Mesenchymal stem cell (in vitro differentiated cells and primary cell): ENCODE results near the gene SPSB2.
"Not testable (repeated sequence)": the region's sequence is repeated elsewhere in the genome, so short reads cannot be mapped to it uniquely, and the experiment has no call there.

Experiments used
- DNase-seq: peaks from one replicate; pipeline ENCODE4 v3.0.0-alpha.2; 2013
- H2AFZ ChIP-seq: one replicate; pipeline ENCODE4 v1.6.1; 2013; ENCODE audit warnings: low read depth, mild to moderate bottlenecking, control low read depth, inconsistent platforms, low read length, moderate library complexity
- H2AK5ac ChIP-seq: 2 replicates; pipeline ENCODE4 v1.6.1; 2013; ENCODE audit warnings: low read length, moderate library complexity, mild to moderate bottlenecking, inconsistent platforms; ENCODE audit not compliant: severe bottlenecking
- H2BK120ac ChIP-seq: one replicate; pipeline ENCODE4 v1.6.1; 2013; ENCODE audit warnings: low read depth, mild to moderate bottlenecking, inconsistent platforms, low read length, moderate library complexity
- H2BK12ac ChIP-seq, 2 experiments: one replicate each; pipeline ENCODE4 v1.6.1; 2013; ENCODE audit warnings: inconsistent platforms in 2 of 2, low read length in 2 of 2, mild to moderate bottlenecking in 2 of 2, moderate library complexity in 2 of 2, control low read depth in 1 of 2
- H2BK15ac ChIP-seq: one replicate; pipeline ENCODE4 v1.6.1; 2013; ENCODE audit warnings: mild to moderate bottlenecking, low read depth, inconsistent platforms; ENCODE audit not compliant: poor library complexity, severe bottlenecking
- H2BK5ac ChIP-seq: 2 replicates; pipeline ENCODE4 v1.6.1; 2013; ENCODE audit warnings: low read depth, mild to moderate bottlenecking, low read length, control low read depth, inconsistent platforms; ENCODE audit not compliant: poor library complexity, severe bottlenecking
- H3K14ac ChIP-seq, 2 experiments: one replicate each; pipeline ENCODE4 v1.6.1; 2013; ENCODE audit warnings: inconsistent platforms in 2 of 2, low read length in 2 of 2, control low read depth in 1 of 2, mild to moderate bottlenecking in 1 of 2, moderate library complexity in 1 of 2
- H3K18ac ChIP-seq, 2 experiments: one replicate each; pipeline ENCODE4 v1.6.1; 2013; ENCODE audit warnings: inconsistent platforms in 2 of 2, low read length in 2 of 2, control low read depth in 1 of 2, low read depth in 1 of 2, mild to moderate bottlenecking in 1 of 2
- H3K23ac ChIP-seq, 2 experiments: one replicate each; pipeline ENCODE4 v1.6.1; 2013; ENCODE audit warnings: inconsistent platforms in 2 of 2, low read length in 2 of 2, mild to moderate bottlenecking in 2 of 2, moderate library complexity in 2 of 2, control low read depth in 1 of 2
- H3K27ac ChIP-seq: 2 replicates; pipeline ENCODE4 v1.5.1; 2013; ENCODE audit warnings: mild to moderate bottlenecking, moderate library complexity, low read length, control low read depth, inconsistent platforms; ENCODE audit not compliant: poor library complexity, severe bottlenecking
- H3K27me3 ChIP-seq, 2 experiments: 2 replicates each; pipeline versions ENCODE4 v1.6.1 to v1.7.0; 2013; ENCODE audit warnings: low read length in 2 of 2, mild to moderate bottlenecking in 2 of 2, moderate library complexity in 2 of 2, control low read depth in 1 of 2, inconsistent platforms in 1 of 2; ENCODE audit not compliant: control insufficient read depth in 1 of 2, insufficient read depth in 1 of 2
- H3K36me3 ChIP-seq, 2 experiments: 2 replicates each; pipeline versions ENCODE4 v1.6.1 to v1.7.0; 2013; ENCODE audit warnings: low read length in 2 of 2, control low read depth in 1 of 2, inconsistent platforms in 1 of 2, low read depth in 1 of 2, mild to moderate bottlenecking in 1 of 2; ENCODE audit not compliant: insufficient read depth in 2 of 2, control insufficient read depth in 1 of 2
- H3K4ac ChIP-seq, 2 experiments: one replicate each; pipeline ENCODE4 v1.6.1; 2013; ENCODE audit warnings: inconsistent platforms in 2 of 2, low read length in 2 of 2, mild to moderate bottlenecking in 2 of 2, moderate library complexity in 2 of 2, control low read depth in 1 of 2, low read depth in 1 of 2
- H3K4me1 ChIP-seq: 2 replicates; pipeline ENCODE4 v1.6.1; 2013; ENCODE audit warnings: low read depth, low read length, control low read depth; ENCODE audit not compliant: control insufficient read depth, insufficient read depth
- H3K4me2 ChIP-seq: 2 replicates; pipeline ENCODE4 v1.6.1; 2013; ENCODE audit warnings: low read length, mild to moderate bottlenecking, inconsistent platforms; ENCODE audit not compliant: poor library complexity, severe bottlenecking
- H3K4me3 ChIP-seq, 2 experiments: 2 replicates each; pipeline versions ENCODE4 v1.5.1 to v1.7.0; 2013; ENCODE audit warnings: low read length in 2 of 2, mild to moderate bottlenecking in 2 of 2, control low read depth in 1 of 2, low read depth in 1 of 2; ENCODE audit not compliant: insufficient read depth in 1 of 2
- H3K79me1 ChIP-seq: replicated peaks from 2 replicates; pipeline ENCODE4 v1.6.1; 2013; ENCODE audit warnings: mild to moderate bottlenecking, control low read depth, low read length, inconsistent platforms; ENCODE audit not compliant: poor library complexity, severe bottlenecking
- H3K9ac ChIP-seq: 2 replicates; pipeline ENCODE4 v1.7.0; 2013; ENCODE audit warnings: mild to moderate bottlenecking, low read length, moderate library complexity
- H3K9me3 ChIP-seq: 2 replicates; pipeline ENCODE4 v1.7.0; 2013; ENCODE audit warnings: mild to moderate bottlenecking, low read length; ENCODE audit not compliant: control insufficient read depth
- H4K8ac ChIP-seq: one replicate; pipeline ENCODE4 v1.6.1; 2013; ENCODE audit warnings: inconsistent platforms, mild to moderate bottlenecking, low read length, moderate library complexity
- H4K91ac ChIP-seq: one replicate; pipeline ENCODE4 v1.6.1; 2013; ENCODE audit warnings: mild to moderate bottlenecking, low read length, inconsistent platforms
- WGBS: methylation state at CpG from one replicate; pipeline ENCODE4 v1.1.7; 2013; ENCODE audit warnings: mixed read lengths; 5-methylcytosine and 5-hydroxymethylcytosine counted together

The SPSB2 gene

DNA sequence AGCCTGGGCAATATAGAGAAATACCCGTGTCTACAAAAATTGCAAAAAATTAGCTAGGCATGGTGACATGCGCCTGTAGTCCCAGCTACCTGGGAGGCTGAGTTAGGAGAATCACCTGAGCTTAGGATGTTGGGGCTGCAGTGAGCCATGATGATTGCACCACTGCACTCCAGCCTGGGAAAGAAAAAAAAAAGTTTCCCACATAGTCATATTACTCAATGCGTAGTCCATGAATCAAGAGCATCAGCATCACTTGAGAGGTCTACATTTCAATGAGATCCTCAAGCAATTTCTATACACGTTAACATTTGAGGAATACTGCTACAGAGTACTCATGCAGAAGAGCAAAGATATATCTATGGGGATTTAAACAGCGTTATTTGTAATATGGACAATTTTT is 26.3 kb upstream of the SPSB2 start:
- H2AK5ac ChIP-seq = no peak overlapping the region
- no peak overlapping the region for H2AFZ ChIP-seq
- H2BK12ac ChIP-seq = no peak overlapping the region
- H3K14ac ChIP-seq = no peak overlapping the region
- H3K9me3 ChIP-seq = no peaks in the 10 kb centered on the region
- H3K27me3 ChIP-seq = no peaks in the 10 kb centered on the region
- no peak overlapping the region for H4K91ac ChIP-seq
- no peak overlapping the region for H3K4me2 ChIP-seq
- no peak overlapping the region for H4K8ac ChIP-seq
- no peak overlapping the region for H3K18ac ChIP-seq
- H3K4me1 ChIP-seq = no peaks in the 10 kb centered on the region
- no peak overlapping the region for H3K4ac ChIP-seq
- H3K23ac ChIP-seq = no peak overlapping the region
- H3K27ac ChIP-seq = no peak overlapping the region
- no peak overlapping the region for H3K9ac ChIP-seq
- H2BK120ac ChIP-seq = no peak overlapping the region
- WGBS = 90% methylated on average over 3 of the region's 5 CpGs
- H3K79me1 ChIP-seq = no peaks in the 10 kb centered on the region
- H2BK15ac ChIP-seq = no peak overlapping the region
- no peaks in the 10 kb centered on the region for H3K36me3 ChIP-seq
- H3K4me3 ChIP-seq = no peak overlapping the region
- no peak overlapping the region for H2BK5ac ChIP-seq
- no peak for DNase-seq

DNA sequence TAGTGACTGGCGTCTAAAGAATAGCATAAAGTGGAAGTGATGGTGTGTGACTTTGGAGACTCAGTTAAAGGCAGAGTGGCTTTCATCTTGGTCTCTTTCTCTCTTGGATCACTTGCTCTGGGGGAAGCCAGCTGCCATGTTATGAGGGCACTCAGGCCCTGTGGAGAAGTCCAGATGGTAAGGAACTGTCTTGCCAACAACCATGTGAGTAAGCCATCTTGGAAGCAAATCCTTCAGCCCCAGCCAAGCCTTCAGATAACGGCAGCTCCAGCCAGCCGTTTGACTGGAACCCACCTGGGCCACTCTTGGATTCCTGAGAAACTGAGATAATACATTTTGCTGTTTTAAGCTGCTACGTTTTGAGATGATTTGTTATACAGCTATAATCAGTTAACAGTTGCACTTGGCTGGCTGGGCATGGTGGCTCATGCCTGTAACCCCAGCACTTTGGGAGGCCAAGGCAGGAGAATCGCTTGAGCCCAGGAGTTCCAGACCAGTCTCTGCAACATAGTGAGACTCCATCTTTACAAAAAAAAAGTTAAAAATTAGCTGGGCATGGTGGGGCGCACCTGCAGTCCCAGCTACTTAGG is 23.8 kb upstream of the SPSB2 start:
- Histone ChIP-seq H2AFZ (no peak overlapping the region), H2AK5ac (no peak overlapping the region), H3K36me3 (no peaks in the 10 kb centered on the region), H3K4me2 (no peak overlapping the region), H4K91ac (no peak overlapping the region), H3K27me3 (no peaks in the 10 kb centered on the region), H3K4me1 (no peaks in the 10 kb centered on the region), H3K27ac (no peak overlapping the region), H2BK15ac (no peak overlapping the region), H3K23ac (no peak overlapping the region), H3K79me1 (no peaks in the 10 kb centered on the region), H4K8ac (no peak overlapping the region), H2BK5ac (no peak overlapping the region), H2BK12ac (no peak overlapping the region), H3K18ac (no peak overlapping the region), H3K9me3 (no peaks in the 10 kb centered on the region), H2BK120ac (no peak overlapping the region), H3K14ac (no peak overlapping the region), H3K4ac (no peak overlapping the region), H3K4me3 (no peak overlapping the region), H3K9ac (no peak overlapping the region)
- no peak for DNase-seq
- WGBS = 83% methylated on average over 6 of the region's 6 CpGs

DNA sequence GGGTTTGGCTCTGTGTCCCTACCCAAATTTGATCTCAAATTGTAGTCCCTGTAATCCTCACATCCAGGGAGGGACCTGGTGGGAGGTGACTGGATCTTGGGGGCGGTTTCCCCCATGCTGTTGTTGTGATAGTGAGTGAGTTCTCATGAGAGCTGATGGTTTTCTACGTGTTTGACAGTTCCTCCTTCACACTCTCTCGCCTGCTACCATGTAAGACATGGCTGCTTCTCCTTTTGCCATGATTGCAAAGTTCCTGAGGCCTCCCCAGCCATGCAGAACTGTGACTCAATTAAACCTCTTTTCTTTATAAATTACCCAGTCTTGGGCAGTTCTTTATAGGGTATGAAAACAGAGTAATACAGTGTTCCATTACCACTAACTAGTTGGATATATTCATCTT is 21.2 kb upstream of the SPSB2 start:
- Histone ChIP-seq H3K9me3 (no peaks in the 10 kb centered on the region), H2BK120ac (no peak overlapping the region), H3K79me1 (no peaks in the 10 kb centered on the region), H3K4me2 (no peak overlapping the region), H4K91ac (no peak overlapping the region), H3K36me3 (no peaks in the 10 kb centered on the region), H3K18ac (no peak overlapping the region), H3K14ac (no peak overlapping the region), H4K8ac (no peak overlapping the region), H3K4ac (no peak overlapping the region), H2AFZ (no peak overlapping the region), H3K23ac (no peak overlapping the region), H2BK5ac (no peak overlapping the region), H2BK12ac (no peak overlapping the region), H3K27me3 (no peaks in the 10 kb centered on the region), H3K9ac (no peak overlapping the region), H3K4me1 (peaks cover 4% of the 10 kb centered on the region), H3K27ac (no peak overlapping the region), H3K4me3 (no peak overlapping the region), H2BK15ac (no peak overlapping the region), H2AK5ac (no peak overlapping the region)
- WGBS = no CpG with 5 or more reads among the region's 3 CpGs
- no peak for DNase-seq

DNA sequence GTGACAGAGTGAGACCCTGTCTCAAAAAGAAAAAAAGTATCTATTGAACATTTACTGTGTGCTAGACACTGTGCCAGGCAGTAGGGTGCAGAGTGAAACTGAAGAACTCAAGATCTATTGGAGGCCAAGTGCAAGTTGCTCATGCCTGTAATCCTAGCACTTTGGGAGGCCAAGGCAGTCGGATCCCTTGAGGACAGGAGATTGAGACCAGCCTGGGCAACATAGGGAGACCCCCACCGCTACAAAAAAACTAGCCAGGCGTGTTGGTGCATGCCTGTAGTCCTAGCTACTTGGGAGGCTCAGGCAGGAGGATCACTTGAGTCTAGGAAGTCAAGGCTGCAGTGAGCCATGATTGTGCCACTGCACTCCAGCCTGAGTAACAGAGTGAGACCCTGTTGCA is 19.6 kb upstream of the SPSB2 start:
- not testable (repeated sequence) for H3K9me3 ChIP-seq, H3K36me3 ChIP-seq, H3K27me3 ChIP-seq, H3K4ac ChIP-seq, H2BK5ac ChIP-seq, H4K91ac ChIP-seq, H3K27ac ChIP-seq, H3K23ac ChIP-seq, H2BK12ac ChIP-seq, H3K18ac ChIP-seq, H3K4me3 ChIP-seq, H3K4me2 ChIP-seq, H3K14ac ChIP-seq, H2AFZ ChIP-seq, H3K79me1 ChIP-seq, H3K4me1 ChIP-seq, DNase-seq, H2BK15ac ChIP-seq, H2BK120ac ChIP-seq, H2AK5ac ChIP-seq, H4K8ac ChIP-seq, H3K9ac ChIP-seq
- 94% methylated on average over 3 of the region's 3 CpGs for WGBS
